HG03432 (cell line): Measurements from ENCODE around the gene ENTPD1.
"Not testable (repeated sequence)": the region's sequence is repeated elsewhere in the genome, so short reads cannot be mapped to it uniquely, and the experiment has no call there.

Experiments used
- ATAC-seq: cut with Tn5 transposase; IDR thresholded peaks from one replicate; pipeline ENCODE4 v1.9.1; 2021; ENCODE audit warnings: mild to moderate bottlenecking, moderate library complexity; ENCODE audit not compliant: unreplicated experiment

ENTPD1 gene

GRCh38 chr10:95756809-95757684 lies 1.1 kb downstream of the ENTPD1 start:
- no peak for ATAC-seq

GRCh38 chr10:95758351-95759025 lies 2.5 kb downstream of the ENTPD1 start:
- peak; percentile 52 for ATAC-seq

DNA sequence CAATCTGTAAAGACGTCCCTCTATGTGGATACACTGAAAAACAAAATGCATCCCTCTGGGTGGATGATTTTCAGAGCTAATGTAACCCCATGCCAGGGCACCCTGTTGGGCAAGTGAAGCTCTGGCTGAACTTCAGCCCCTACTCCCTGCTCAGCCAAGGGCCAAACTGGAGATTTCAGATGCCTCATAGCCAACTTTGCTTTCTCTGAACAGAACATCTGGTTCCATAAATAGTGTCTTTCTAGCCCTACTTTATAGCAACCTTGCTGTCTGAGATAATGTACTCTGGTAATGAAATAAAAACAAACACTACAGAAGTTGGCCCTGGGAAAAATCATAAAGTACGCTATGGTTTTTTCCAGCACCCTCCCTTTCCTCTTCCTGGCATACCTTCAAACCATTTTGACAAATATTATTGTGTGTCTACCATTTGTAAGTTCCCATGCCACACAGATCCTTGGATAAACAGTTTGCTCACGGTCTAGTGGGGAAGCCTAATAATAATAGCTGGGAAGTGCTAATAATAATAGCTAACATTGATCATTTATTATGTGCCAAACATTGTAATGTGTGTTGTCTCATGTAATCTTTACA lies 3.4 kb downstream of the ENTPD1 start:
- ATAC-seq = no peak

- no peak for ATAC-seq
Observed at GRCh38 chr10:95761939-95762492, 6.1 kb downstream of the ENTPD1 start.

DNA sequence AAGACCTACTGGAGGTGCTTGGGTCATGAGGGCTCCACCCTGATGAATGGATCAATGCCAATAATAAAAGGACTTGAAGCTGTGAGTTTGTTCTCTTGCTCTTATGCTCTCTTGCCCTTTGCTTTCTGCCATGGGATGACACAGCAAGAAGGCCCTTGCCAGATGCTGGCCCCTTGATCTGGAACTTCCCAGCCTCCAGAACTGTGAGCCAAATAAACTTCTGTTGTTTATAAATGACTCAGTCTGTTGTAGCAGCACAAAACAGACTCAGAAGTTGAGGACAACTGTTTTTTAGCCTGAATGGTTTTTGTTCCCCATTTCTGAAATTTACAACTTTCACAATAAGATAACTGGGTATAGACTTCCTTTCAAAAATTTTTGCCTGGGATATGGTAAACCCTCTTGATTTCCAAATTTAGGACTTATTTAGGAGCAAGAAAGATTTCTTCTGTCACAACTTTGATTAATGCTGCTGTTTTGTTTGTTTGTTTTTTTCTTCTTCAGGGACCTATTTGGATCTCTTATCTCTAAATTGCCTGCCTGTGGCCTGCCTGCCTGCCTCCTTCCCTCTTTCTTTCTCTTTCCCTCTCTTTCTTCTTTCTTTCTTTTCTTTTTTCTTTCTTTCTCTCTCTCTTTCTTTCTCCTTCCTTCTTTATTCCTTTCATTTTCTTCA lies 12.1 kb downstream of the ENTPD1 start:
- peak; percentile 89 for ATAC-seq

DNA sequence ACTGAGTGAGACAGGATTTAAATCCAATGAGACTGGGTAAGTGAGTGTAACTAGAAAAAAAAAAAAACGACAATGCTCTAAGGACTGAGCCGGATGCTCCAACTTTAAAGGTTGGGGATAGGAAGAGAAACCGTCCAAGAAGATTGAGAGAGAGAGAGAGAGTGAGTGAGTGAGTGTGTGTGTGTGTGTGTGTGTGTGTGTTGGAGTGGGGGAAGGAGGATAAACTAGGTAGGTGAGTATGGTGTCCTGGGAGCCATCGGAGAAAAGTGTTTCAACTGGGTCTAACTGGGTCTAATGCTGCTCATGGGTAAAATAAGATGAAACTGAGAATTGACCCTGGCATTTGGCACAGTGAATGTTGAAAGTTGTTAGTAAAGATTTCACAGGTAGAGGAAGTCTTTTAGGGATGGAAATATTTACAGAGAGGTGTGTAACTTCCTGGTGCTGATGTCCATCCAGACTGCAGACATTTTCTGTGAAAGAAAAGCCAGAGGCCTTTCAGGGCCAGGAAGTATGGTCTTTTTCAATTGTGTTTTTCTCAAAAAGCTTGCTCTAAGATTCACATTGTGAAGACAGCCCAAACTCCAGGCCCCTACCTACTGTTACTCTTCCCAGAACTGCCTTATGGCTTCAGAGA lies 14.2 kb downstream of the ENTPD1 start:
- no peak for ATAC-seq

- ATAC-seq = not testable (repeated sequence)
Observed at GRCh38 chr10:95773454-95773853, 17.5 kb downstream of the ENTPD1 start.

GRCh38 chr10:95777638-95778037 lies 21.7 kb downstream of the ENTPD1 start:
- not testable (repeated sequence) for ATAC-seq

- no peak for ATAC-seq
Observed at GRCh38 chr10:95782318-95782717, 26.4 kb downstream of the ENTPD1 start.

GRCh38 chr10:95783741-95784140 lies 27.8 kb downstream of the ENTPD1 start:
- peak; percentile 59 for ATAC-seq

- ATAC-seq = peak; percentile 10
Observed at GRCh38 chr10:95784279-95784913, 28.4 kb downstream of the ENTPD1 start.

DNA sequence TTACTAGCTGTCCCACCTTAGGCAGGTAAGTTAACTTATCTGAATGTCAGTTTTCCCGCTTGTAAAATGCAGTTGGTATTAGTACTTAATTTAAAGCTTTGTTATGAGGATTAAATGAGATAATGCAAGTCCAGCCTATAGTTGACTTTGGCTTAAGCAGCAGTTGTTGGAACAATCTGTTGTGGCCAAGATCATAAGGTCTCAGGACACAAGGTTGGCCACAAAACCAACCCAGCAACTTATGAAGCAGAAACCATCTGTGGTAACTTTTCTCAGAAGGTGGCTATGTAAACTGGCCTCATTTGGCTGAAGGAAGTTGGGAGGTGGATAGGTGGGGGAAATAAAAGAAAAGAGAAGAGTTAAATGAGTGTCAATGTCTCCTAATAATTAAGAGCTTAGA lies 29.4 kb downstream of the ENTPD1 start:
- peak; percentile 37 for ATAC-seq

- no peak for ATAC-seq
Observed at GRCh38 chr10:95785942-95786669, 30.1 kb downstream of the ENTPD1 start.

- ATAC-seq = no peak
Observed at GRCh38 chr10:95787447-95787846, 31.5 kb downstream of the ENTPD1 start.

- no peak for ATAC-seq
Observed at GRCh38 chr10:95788830-95789229, 32.9 kb downstream of the ENTPD1 start.

DNA sequence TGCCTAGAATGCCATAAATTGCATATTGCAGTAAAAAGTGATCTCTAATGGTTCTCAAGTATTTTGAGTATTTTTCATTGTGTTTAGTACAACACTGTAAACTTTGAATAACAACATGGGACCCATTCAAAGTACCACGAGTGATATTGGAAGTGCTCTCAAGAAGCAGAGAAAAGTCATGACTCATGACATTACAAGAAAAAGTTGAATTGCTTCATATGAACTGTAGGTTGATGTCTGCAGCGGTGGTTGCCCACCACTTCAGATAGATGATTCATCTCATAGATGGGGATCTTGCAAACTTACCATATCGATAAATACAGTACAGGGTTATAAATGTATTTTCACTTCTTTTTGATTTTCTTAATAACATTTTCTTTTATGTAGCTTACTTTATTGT lies 33.9 kb downstream of the ENTPD1 start:
- no peak for ATAC-seq

DNA sequence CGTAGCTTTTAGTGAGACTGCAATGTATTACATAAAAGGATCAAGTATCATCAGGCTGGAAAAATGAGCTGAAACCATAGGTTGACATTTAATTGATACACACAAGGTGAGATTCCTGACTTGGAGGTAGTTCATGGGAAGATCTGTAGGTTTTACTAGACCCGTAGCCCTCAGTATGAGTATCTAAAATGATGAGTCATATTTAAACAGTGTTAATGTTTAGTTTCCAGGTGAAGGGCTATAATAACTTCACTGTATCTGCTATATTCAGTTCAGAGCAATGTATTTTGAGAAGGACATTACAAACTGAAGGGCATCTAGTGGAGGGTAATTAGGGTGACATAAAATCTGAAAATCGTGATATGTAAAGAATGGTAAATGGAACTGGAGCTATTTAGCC lies 35.0 kb downstream of the ENTPD1 start:
- peak; percentile 48 for ATAC-seq

DNA sequence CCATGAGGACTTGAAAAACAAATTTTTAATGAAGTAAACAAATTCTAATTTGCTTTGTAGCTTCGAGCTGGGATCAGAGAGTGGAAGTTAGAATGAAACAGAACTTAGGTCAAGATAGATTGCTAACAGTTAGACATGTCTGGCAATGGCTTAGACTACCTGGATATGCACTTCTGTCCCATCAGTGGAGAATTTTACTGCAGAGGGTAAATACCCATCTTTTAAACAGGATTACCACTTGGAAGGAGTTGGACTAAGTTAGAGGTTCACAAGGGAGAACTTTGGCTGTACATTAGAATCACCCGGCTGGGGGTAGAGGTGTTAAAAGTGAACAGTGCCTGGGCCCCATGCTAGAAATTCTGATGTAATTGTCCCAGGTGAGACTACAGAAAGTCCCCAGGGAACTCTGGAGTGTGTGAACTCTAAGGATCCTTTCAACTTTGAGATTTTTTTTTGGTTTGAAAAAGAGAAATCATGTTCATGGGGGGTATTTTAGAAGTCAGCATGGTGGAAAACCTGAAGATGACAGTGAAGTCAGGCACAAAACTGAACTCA lies 35.5 kb downstream of the ENTPD1 start:
- ATAC-seq = peak; percentile 27

DNA sequence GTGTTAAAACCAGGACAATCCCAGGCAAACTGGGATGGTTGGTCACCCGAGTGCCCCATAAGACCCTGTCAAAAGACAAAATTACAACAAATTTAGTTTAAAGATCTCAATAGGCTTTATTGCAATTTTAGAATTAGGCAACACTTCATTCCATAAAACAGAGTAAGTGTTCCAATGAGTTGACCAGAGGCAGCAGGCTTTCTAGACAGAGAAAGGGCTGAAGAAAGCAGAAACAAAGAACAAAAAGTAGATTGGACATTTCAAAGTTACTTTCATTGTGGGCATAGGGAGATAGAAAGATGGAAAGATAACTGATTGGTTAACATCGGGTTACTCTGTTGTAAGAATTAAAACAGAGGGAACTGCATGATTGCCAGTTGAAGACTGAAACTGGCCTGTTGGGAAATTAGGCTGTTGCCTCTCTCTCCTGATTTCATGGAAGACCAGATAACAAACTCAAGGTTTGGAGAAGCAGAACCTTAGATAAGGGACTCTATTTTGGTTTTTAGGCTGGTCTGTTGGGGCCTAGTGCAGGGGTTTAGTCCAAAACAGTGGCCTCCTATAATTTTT lies 36.3 kb downstream of the ENTPD1 start:
- no peak for ATAC-seq
